Cardiac septum (tissue), 1 donor: ENCODE results near the gene FBH1. TPM values are rescaled to one million over a fixed set of nuclear protein-coding genes. Genes with fewer than 3 reads are reported as not detected.
A peak's percentile ranks its signal among the peaks of the same experiment; 100 is the strongest.
"Not testable (repeated sequence)": the region's sequence is repeated elsewhere in the genome, so short reads cannot be mapped to it uniquely, and the experiment has no call there.

Source experiments
- DNase-seq: peaks from one replicate; pipeline ENCODE4 v3.0.0-alpha.2; 2020; ENCODE audit warnings: low spot score
- intact Hi-C: fragments of 100-400 bp; cut with DNase I; formaldehyde crosslinking; loops from one replicate; pipeline ENCODE4 v1.14.0; 2022
- total RNA-seq: library from RNA; stranded (reverse); fragmentation: NEBNext Ultra II Directional; extraction: Animal tissue kit (Norgen Biotek cat#: 25700); gene quantifications from one replicate; pipeline ENCODE4 v1.2.1, GENCODE V29; 2021
- donor health status: DM: no; HTN: no; CAD: no.

The FBH1 gene
- total RNA-seq, 1 donor from 2014 or later: 73.8 TPM

DNA sequence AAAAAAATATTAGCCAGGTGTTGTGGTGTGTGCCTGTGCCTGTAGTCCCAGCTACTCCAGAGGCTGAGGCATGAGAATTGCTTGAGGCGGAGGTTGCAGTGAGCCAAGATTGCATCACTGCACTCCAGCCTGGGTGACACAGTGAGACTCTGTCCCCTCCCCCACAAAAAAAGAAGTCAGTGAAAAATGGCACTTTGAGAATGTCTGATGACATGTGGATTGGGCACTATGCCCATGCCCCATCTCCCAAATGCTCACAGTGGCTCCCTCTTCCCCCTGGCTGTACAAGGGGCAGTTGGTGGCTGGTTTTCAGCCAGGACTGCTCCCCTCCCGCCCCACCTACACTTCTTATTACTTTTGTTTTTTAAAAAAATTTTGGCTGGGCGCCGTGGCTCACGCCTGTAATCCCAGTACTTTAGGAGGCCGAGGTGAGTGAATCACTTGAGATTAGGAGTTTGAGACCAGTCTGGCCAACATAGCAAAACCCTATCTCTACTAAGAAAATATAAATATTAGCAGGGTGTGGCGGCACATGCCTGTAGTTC is 61.2 kb downstream of the FBH1 start:
- intact Hi-C loops: loop anchor here (5.0 kb wide), 1 partner anchor 61 kb away; no protein-coding TSS in a partner anchor
- DNase-seq: no peak

DNA sequence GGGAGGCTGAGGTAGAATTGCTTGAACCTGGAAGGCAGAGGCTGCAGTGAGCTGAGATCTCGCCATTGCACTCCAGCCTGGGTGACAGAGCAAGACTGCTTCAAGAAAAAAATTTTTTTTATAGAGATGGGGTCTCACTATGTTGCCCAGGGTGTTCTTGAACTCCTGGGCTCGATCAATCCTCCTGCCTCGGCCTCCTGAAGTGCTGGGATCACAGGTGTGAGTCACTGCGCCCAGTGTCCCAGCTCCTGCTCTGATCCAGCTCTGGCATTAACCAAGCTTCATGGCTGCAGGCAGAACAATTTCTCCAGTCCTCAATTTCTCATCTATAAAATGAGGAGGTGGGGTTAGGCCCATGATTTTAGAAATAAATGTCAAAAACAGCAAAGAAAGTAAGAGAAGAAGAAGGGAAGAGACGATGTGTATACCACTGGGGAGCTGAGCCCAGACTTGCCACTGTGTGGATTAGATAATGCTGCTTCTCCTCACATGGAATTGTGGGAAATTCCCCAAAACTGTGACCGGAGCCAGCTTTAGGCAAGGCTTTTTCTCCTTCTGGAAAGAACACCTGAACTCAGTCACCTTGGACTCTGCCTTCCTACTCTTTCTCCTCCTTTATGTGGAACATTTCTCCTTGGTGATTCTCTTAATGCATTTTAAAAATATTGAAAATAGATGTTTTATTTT is 61.8 kb downstream of the FBH1 start:
- no peak for DNase-seq
- intact Hi-C loops: loop anchor here (5.0 kb wide), 1 partner anchor 60 kb away; no protein-coding TSS in a partner anchor

DNA sequence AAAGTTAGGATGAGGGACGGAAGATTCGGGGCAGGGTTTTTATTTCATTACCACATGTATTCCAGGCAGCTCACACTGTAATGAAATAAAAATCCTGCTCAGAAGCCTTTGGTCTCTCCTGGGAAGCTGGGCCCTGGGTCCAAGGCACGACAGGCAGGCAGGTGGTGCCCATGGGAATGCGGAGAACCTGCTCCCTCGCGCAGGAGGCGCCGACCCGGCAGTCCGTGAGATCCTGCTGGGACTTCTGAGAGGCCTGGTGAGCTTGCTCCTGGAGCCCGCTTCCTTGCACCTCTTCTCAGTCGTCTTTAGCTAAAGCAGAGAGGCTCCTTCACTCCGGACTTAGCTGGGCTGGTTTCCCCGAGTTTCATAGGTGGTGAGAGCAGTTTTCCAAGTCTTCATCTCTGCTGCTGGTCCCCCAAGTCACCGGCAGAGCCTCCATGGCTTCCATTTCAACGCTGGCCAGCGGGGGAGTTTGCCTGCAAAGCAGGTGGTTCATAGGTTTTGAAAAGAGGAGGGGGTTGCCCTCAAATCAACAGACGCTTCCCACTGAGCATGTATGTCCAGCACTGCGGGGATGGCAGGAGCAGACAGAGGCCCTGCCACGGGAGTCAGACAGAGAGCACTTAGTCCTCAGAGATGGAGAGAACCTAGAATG is 62.8 kb downstream of the FBH1 start:
- intact Hi-C loops: loop anchor here (5.0 kb wide), 1 partner anchor 59 kb away; no protein-coding TSS in a partner anchor
- DNase-seq: no peak

GRCh38 chr10:5953676-5954075 is 63.6 kb downstream of the FBH1 start:
- intact Hi-C loops: loop anchor here (5.0 kb wide), 1 partner anchor 59 kb away; no protein-coding TSS in a partner anchor
- no peak for DNase-seq

GRCh38 chr10:5956146-5956936 is 66.3 kb downstream of the FBH1 start:
- DNase-seq: peak; percentile 66
- intact Hi-C loops: no loop called here

DNA sequence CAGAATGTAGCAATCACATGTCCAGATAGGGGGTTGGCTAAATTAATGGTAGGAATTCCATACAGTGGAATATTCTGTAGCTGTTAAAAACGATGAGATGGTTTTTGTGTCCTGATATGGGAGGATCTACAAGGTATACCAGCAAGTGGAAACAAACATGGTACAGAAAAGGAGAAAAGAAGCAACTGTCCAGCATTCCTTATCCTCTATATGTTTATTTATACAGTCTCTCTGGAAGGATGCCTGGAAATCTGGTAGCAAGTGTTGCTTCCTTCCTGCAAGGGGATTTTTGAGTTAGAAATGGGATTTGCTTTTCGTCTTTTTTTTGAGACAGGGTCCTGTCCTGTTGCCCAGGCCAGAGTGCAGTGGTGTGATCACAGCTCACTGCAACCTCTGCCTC is 68.0 kb downstream of the FBH1 start:
- intact Hi-C loops: no loop called here
- no peak for DNase-seq

DNA sequence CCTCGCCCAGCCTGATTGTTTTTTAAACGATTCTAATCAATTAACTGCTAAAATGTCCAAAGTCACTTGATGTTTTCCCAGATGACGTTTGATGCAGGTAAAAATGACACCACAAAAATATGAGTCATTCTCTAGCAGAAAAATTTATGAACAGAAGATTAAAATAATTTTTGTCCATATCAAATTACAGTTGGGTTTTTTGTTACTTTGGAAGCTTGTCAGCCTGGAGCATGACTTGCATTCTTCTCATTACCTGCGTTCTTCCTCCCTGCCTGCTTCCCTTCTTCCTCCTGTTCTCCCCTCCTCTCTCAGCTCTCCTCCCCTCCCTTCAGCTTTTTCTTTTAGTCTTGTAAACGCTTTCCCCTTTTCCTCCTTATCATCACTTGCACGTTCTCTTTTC is 68.6 kb downstream of the FBH1 start:
- intact Hi-C loops: no loop called here

DNA sequence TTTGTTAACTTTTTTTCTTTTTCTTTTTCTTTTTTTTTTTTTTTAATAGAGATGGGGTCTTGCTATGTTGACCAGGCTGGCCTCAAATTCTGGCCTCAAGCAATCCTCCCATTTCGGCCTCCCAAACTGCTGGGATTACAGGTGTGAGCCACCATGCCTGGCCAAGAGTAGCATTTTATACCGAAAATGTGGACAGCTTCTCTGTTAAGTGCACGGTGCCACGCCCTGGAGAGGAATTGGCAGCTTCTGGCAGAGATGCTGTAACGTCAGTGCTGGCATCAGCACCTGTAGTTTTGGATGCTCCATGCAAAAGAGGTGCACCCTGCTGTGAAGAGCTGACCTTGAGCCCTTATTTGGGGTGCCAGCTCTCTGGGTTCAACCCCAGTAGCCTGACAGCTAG is 69.1 kb downstream of the FBH1 start:
- DNase-seq: peak; percentile 22
- intact Hi-C loops: no loop called here

More for the DNA sequence above, 68.6 kb downstream of the FBH1 start:
- DNase-seq: no peak

DNA sequence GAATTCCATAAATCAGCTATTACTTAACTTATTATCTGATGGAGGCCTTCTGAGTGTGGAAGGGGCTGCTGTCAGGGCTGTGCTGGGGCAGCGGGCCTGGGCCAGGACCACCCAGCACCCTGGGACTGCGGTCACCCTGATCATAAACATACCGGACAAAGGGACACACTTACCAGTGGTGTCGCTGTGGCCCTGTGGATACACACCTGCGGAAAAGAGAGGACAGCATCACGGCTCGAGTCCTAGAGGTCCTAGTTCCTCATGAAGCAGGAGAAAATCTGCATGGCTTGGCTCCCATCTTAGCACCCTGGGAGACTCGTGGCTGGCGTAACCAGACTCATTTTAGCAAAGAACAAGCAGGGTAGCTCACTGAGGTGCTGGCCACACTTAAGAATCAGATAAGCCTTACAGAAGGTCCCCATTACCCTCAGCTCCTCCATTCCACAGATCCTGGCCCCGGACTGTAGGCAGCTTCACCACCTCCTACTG is 69.6 kb downstream of the FBH1 start:
- peak; percentile 46 for DNase-seq
- intact Hi-C loops: no loop called here

DNA sequence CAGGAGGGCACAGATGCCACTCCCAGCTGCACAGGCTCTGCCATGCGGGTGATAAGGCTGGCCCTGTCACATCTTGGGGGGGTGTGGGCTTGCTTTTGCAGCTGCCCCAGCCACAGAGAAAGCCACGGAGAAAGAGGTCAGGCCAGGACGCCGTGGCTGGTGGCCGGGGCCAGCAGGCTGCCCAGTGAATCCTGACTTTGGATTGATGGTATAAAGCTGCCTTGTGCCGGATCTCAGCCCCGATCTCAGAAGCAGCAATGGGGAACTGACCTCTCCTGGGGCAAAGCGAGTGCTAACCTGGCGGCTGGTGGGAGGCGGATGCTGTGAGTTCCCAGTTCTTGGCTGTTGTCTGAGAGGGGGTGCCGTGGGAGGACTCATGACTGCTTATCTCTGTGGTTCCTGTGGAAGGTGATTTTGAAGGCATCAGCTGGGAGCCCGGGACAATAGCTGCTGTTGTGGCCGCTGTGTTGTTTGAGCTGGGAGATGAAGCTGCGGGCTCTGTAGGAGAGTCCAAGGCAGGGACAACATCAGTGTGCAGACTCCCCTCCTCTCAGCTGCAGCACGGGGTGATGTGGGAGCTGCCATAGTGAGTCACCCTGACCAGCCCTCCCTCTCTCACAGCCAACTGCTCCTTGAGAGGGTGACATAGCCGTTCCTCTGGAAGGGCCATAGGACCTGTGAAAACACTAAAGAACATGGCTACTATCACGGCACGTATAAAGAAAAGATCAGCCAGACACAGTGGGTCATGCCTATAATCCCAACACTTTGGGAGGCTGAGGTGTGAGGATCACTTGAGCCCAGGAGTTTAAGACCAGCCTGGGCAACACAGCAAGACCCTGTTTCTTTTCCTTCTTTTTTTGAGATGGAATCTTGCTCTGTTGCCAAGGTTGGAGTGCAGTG is 70.3 kb downstream of the FBH1 start:
- DNase-seq: peak; percentile 56
- intact Hi-C loops: no loop called here

DNA sequence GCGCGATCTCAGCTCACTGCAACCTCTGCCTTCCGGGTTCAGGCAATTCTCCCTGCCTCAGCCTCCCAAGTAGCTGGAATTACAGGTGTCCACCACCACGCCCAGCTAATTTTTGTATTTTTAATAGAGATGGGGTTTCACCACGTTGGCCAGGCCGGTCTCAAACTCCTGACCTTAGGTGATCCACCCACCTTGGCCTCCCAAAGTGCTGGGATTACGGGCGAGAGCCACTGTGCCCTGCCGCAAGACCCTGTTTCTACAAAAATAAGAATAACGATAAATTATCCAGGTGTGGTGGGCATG is 70.9 kb downstream of the FBH1 start:
- intact Hi-C loops: not testable (repeated sequence)
- DNase-seq: peak; percentile 19

- intact Hi-C loops: no loop called here
- DNase-seq: peak; percentile 72
These were observed 71.5 kb downstream of the FBH1 start for GRCh38 chr10:5961405-5962100.

- intact Hi-C loops: not testable (repeated sequence)
- DNase-seq: peak; percentile 68
These were observed 72.4 kb downstream of the FBH1 start for GRCh38 chr10:5962358-5962940.

- intact Hi-C loops: no loop called here
- DNase-seq: peak; percentile 59
These were observed 73.0 kb downstream of the FBH1 start for GRCh38 chr10:5963071-5963470.

DNA sequence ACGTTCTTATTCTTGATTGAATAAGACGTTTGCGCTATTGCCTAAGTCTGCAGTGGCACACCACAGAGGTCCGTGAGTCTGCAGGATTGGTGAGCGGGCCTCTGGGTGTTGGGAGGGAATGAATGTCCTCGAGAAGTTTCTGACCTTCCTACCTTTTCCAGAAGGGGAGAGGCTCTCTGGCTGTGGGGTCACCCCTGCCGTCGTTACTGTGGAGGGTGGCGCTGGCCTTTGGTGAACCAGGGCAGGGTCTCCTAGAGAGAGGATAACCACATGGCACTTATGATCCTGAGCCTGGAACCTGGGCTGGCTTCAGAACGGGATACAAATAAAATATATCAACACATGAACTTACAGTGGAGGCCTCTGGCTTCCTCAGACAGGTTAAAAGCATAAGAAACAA is 73.5 kb downstream of the FBH1 start:
- intact Hi-C loops: no loop called here
- peak; percentile 47 for DNase-seq

GRCh38 chr10:5964736-5965135 is 74.7 kb downstream of the FBH1 start:
- intact Hi-C loops: no loop called here
- DNase-seq: peak; percentile 72

- peak; percentile 5 for DNase-seq
- intact Hi-C loops: no loop called here
These were observed 75.2 kb downstream of the FBH1 start for GRCh38 chr10:5965266-5965665.

DNA sequence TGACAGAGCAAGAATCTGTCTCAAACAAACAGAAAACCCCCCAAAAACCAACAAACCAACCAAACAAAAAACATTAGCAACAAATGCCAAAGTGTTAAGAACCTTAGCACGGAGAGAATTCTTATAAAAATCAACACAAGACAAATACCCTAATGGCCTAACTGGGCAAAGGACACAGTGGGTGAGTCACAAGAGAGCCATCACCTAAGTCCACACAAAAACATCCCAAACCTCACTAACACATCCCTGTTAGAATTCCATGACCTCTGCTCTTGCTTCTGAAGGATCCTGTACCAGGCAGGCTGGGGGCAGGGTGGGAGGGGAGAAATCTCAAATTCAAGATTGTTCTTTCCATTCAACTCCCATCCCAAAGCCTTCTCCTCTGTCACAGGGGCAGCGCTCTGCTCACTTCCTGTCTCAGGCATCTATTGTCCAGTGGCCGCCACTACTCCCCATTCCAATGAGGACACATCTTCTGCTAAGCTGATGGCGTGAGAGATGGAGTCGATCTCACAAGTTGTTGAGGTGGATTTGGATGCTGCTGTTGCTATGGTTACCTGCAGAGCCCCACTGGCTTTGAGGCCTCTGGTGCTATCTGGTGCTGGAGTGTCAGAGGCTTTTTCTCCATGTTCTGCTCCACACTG is 78.1 kb downstream of the FBH1 start:
- intact Hi-C loops: no loop called here

More for the DNA sequence above, 78.1 kb downstream of the FBH1 start:
- peak; percentile 38 for DNase-seq
